Vagina (tissue), 2 donors: ENCODE results near the gene GPHB5.

Source experiments
- CTCF ChIP-seq, 3 experiments: fragments of 450-650 bp in 2 of 3; fragments of 200-600 bp in 1 of 3; sonication (generic) in 1 of 3; IDR thresholded peaks; one replicate each; pipeline ENCODE4 v1.5.1; 2017 to 2019; ENCODE audit warnings: antibody characterized with exemption in 3 of 3, mild to moderate bottlenecking in 2 of 3, moderate library complexity in 2 of 3
- POLR2A ChIP-seq, 2 donors: fragments of 450-650 bp; IDR thresholded peaks; one replicate each; pipeline ENCODE4 v1.6.1; 2017; ENCODE audit warnings: antibody characterized with exemption in 2 of 2, mild to moderate bottlenecking in 2 of 2, moderate library complexity in 2 of 2
- POLR2AphosphoS5 ChIP-seq, 2 donors: sonication (generic); formaldehyde crosslinking; IDR thresholded peaks; one replicate each; pipeline ENCODE4 v1.9.0; 2017; ENCODE audit warnings: antibody characterized with exemption in 2 of 2, mild to moderate bottlenecking in 2 of 2, low read depth in 1 of 2; ENCODE audit not compliant: insufficient read depth in 1 of 2

- TF ChIP-seq CTCF (IDR thresholded peaks at IDR 0.05) (no peak), POLR2AphosphoS5 (IDR thresholded peaks at IDR 0.05; ENCODE audit: insufficient read depth in 1 of 2, low read depth in 1 of 2) (no peak), POLR2A (IDR thresholded peaks at IDR 0.05) (no peak)
Measured at GRCh38 chr14:63308723-63309317, 9.9 kb downstream of the GPHB5 start.
